ENCODE data around the gene CST9L.
"Not testable (repeated sequence)": the region's sequence is repeated elsewhere in the genome, so short reads cannot be mapped to it uniquely, and the experiment has no call there.

Gene CST9L

DNA sequence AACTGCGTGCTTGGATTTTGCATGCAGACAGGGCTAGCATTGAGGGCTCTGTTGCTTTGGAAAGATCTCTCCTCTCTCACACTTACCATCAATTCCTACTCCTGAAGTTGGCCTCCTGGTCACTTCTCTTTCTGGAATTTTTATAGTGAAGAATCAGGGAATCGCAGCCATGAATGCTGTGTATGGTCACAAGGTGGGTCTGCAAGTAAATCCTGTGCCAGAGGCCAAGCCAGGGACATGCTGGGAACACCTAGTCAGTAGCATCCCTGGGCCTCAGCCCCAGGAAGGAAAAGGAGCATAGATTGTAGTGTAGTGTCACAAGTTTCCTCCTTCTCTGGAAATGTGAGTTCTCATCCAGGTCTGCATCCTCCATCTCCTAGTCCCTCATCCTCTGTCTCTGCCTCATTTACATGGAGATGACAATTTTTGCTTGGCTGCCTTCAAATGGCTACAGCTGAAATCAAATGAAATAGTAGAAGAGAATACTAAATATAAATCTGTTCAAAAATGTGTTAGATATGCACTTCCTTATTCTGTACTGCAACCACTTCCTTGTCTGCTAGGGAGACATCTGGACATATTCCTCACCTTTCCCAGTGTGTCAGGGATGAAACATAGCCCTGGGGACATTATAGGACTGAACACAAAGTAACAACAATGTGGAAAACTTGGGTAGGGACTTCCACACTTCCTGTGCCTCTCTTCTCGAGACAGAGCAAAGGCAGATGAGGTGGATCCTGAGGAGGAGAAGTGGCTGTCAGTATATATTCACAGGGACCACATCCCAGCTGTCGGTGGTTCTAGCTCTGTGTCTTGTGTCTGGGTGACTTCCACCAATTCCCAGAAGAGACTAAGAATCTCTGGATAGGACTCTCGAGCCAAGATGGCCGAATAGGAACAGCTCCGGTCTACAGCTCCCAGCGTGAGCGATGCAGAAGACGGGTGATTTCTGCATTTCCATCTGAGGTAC lies 20.4 kb upstream of the CST9L start:
- no peak for DNase-seq
- in situ Hi-C loops (cut with MboI; ENCODE audit: low pct_unique_long_range_greater_than_20kb, low sequenced_read_pairs): no loop called here

DNA sequence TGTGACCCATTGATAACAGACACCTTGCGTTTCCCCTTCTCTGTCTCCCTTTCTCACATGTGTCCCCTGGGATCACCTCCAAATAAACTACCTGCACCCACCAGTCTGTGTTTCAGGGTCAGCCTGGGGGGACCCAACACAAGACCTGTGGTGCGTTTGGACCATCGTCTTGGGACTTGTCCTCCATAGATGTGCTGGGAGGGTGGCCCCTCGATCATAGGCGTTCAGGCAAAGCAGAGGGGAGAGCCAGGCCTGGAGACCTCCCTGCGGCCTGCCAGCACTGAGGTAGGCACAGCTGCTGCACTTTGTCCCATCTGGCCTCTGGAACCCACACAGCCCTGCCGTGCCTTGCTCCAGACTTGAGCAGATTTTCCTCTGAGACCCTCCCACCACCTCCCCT lies 19.3 kb upstream of the CST9L start:
- no peak for DNase-seq
- in situ Hi-C loops (cut with MboI; ENCODE audit: low pct_unique_long_range_greater_than_20kb, low sequenced_read_pairs): no loop called here

- in situ Hi-C loops (cut with MboI; ENCODE audit: low pct_unique_long_range_greater_than_20kb, low sequenced_read_pairs): no loop called here
- no peak for DNase-seq
These were observed 18.6 kb upstream of the CST9L start for GRCh38 chr20:23586735-23587525.

- in situ Hi-C loops (cut with MboI; ENCODE audit: low pct_unique_long_range_greater_than_20kb, low sequenced_read_pairs): no loop called here
These were observed 17.8 kb upstream of the CST9L start for GRCh38 chr20:23585808-23586734.

GRCh38 chr20:23585449-23585807 lies 17.1 kb upstream of the CST9L start:
- in situ Hi-C loops (cut with MboI; ENCODE audit: low pct_unique_long_range_greater_than_20kb, low sequenced_read_pairs): no loop called here
- no peak for DNase-seq

More at GRCh38 chr20:23585808-23586734, 17.8 kb upstream of the CST9L start:
- no peak for DNase-seq

DNA sequence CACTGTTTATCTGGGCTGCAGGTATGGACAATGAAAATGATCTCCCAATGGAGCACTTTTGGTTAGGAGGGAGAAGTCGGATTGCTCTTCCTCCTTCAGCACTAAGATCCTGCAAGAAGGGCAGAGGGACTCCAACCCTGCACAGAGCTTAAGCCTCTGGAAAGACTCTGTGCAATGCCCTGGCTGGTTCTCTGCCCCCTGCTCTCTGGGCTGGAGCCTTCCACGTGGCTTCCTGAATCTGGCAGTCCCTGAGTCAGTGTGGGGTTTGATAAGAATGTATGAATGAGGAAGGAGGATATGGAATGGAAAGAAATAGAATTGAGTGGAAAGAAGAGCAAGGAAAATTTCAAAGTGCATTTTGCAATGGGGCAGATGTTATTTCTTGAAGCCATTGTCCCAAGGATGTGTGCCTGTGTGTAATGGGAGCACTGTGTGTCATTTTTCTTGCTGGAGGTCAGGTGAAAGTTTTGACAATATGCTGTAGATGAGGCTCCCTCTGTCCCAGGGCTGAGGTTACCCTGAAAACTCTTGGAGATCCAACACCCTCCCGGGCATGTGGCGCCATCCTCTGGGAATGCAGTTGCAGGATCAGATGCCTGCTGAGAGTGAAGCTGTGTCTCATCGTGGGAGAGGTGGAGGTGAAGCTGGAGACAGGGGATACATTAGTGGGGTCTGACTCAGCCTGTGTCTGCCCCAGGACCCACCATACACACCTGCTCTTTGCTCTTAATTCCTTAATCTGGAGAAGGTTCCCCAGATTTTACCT lies 16.3 kb upstream of the CST9L start:
- DNase-seq: no peak
- in situ Hi-C loops (cut with MboI; ENCODE audit: low pct_unique_long_range_greater_than_20kb, low sequenced_read_pairs): no loop called here

- in situ Hi-C loops (cut with MboI; ENCODE audit: low pct_unique_long_range_greater_than_20kb, low sequenced_read_pairs): no loop called here
- DNase-seq: no peak
These were observed 15.2 kb upstream of the CST9L start for GRCh38 chr20:23583526-23583925.

- no peak for DNase-seq
- in situ Hi-C loops (cut with MboI; ENCODE audit: low pct_unique_long_range_greater_than_20kb, low sequenced_read_pairs): no loop called here
These were observed 14.0 kb upstream of the CST9L start for GRCh38 chr20:23582293-23582692.

DNA sequence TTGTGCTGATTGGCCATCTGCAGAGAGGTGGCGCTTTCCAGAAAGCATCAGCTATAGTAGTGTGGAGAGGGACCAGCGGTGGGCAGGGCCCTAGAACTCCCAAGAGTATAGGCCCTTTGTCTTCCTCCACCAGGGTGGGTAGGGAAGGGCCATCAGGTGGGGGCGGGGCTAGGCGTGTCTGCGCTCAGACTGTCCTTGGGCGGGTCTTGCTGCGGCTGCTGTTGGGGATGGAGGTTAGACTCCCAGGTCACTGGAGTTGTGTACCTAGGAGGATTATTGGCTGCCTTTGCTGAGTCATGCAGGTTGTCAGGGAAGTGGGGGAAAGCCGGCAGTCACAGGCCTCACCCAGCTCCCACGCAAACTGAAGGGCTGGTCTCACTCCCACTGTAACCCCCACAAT lies 13.5 kb upstream of the CST9L start:
- DNase-seq; in situ Hi-C loops (cut with MboI; ENCODE audit: low pct_unique_long_range_greater_than_20kb, low sequenced_read_pairs): not testable (repeated sequence)

GRCh38 chr20:23574977-23575376 lies 6.7 kb upstream of the CST9L start:
- in situ Hi-C loops (cut with MboI; ENCODE audit: low pct_unique_long_range_greater_than_20kb, low sequenced_read_pairs): no loop called here
- no peak for DNase-seq

GRCh38 chr20:23570178-23570760 lies 2.0 kb upstream of the CST9L start:
- DNase-seq: no peak
- in situ Hi-C loops (cut with MboI; ENCODE audit: low pct_unique_long_range_greater_than_20kb, low sequenced_read_pairs): no loop called here

GRCh38 chr20:23569570-23569969 lies 1.3 kb upstream of the CST9L start:
- in situ Hi-C loops (cut with MboI; ENCODE audit: low pct_unique_long_range_greater_than_20kb, low sequenced_read_pairs): no loop called here
- DNase-seq: no peak

- in situ Hi-C loops (cut with MboI; ENCODE audit: low pct_unique_long_range_greater_than_20kb, low sequenced_read_pairs): no loop called here
- DNase-seq: no peak
These were observed 667 bp upstream of the CST9L start for GRCh38 chr20:23568971-23569330.

DNA sequence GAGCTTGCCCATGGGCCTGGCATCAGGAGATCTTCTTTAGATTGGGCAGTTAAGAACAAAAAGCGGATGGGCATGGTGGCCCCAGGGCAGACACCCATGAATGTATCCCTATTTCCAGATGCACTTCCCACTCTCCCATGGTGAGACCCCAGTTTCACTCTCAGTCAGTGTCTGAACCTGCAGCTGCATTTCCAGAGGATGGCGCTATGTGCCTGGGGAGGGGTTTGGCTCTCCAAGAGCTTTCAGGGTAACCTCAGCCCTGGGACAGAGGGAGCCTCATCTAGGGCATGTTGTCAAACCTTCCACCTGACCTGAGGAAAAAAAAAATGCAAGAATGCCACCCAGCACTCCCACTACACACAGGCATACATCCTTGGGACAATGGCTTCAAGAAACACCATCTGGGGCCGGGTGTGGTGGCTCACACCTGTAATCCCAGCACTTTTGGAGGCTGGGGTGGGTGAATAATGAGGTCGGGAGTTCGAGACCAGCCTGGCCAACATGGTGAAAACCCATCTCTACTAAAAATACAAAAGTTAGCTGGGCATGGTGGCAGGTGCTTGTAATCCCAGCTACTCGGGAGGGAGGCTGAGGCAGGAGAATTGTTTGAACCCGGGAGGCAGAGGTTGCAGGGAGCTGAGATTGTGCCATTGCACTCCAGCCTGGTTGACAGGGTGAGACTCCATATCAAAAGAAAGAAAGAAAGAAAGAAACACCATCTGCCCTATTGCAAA lies 1.9 kb downstream of the CST9L start:
- in situ Hi-C loops (cut with MboI; ENCODE audit: low pct_unique_long_range_greater_than_20kb, low sequenced_read_pairs): no loop called here
- DNase-seq: no peak

DNA sequence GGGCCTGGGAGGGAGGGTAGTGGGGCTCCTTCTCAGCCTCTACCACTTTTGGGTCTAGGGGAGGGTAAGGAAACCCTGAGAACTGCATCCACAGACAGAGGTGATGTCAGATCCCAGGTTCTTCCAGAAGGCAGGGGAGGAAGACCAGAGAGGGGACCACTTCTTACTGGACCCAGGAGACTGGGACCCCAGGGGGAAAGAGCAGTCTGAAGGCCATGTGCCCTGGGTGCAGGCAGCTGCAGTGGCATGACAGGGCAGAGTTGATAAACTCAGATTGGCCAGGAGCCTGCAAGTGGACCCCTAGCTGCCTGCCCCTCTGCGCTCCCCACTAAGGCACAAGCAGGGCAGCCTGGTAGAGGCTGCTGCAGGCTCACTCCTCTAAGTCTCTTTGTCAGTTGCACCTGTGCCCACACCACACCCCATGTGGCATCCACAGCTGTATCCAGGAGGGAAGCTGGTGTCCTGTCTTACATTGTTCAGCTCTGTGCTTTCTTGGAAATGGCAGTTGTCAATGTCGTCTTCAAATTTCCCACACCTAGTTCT lies 2.7 kb downstream of the CST9L start:
- no peak for DNase-seq
- in situ Hi-C loops (cut with MboI; ENCODE audit: low pct_unique_long_range_greater_than_20kb, low sequenced_read_pairs): no loop called here

GRCh38 chr20:23564927-23565326 lies 3.4 kb downstream of the CST9L start:
- DNase-seq: no peak
- in situ Hi-C loops (cut with MboI; ENCODE audit: low pct_unique_long_range_greater_than_20kb, low sequenced_read_pairs): no loop called here

- no peak for DNase-seq
- in situ Hi-C loops (cut with MboI; ENCODE audit: low pct_unique_long_range_greater_than_20kb, low sequenced_read_pairs): no loop called here
These were observed 5.5 kb downstream of the CST9L start for GRCh38 chr20:23562721-23563342.
